Hepatocyte (in vitro differentiated cells): Measurements from ENCODE around the gene RNF213. TPM values are rescaled to one million over a fixed set of nuclear protein-coding genes. Genes with fewer than 3 reads are reported as not detected.

Experiments used
- DNase-seq: peaks from one replicate; pipeline ENCODE4 v3.0.0-alpha.2; 2016; ENCODE audit warnings: low spot score
- H2AFZ ChIP-seq: fragments of 200-600 bp; sonication (generic); 2 replicates; pipeline ENCODE4 v1.6.0; 2016; ENCODE audit warnings: antibody characterized with exemption, mild to moderate bottlenecking
- H3K27ac ChIP-seq: fragments of 200-600 bp; sonication (generic); 2 replicates; pipeline ENCODE4 v1.5.1; 2016; ENCODE audit warnings: mild to moderate bottlenecking
- H3K27me3 ChIP-seq: fragments of 200-600 bp; sonication (generic); 2 replicates; pipeline ENCODE4 v1.6.1; 2016
- H3K36me3 ChIP-seq: fragments of 200-600 bp; sonication (generic); replicated peaks from 2 replicates; pipeline ENCODE4 v1.5.1; 2016; ENCODE audit warnings: low read depth; ENCODE audit not compliant: insufficient read depth
- H3K4me1 ChIP-seq: fragments of 200-600 bp; sonication (generic); 2 replicates; pipeline ENCODE4 v1.5.1; 2016; ENCODE audit warnings: mild to moderate bottlenecking, moderate library complexity; ENCODE audit not compliant: insufficient read depth
- H3K4me2 ChIP-seq: fragments of 200-600 bp; sonication (generic); 2 replicates; pipeline ENCODE4 v1.6.0; 2016
- H3K4me3 ChIP-seq: fragments of 200-600 bp; sonication (generic); 2 replicates; pipeline ENCODE4 v1.5.1; 2016; ENCODE audit warnings: mild to moderate bottlenecking
- H3K79me2 ChIP-seq: fragments of 200-600 bp; sonication (generic); 2 replicates; pipeline ENCODE4 v1.6.0; 2017; ENCODE audit warnings: mild to moderate bottlenecking
- H3K9me2 ChIP-seq: fragments of 200-600 bp; sonication (generic); replicated peaks from 2 replicates; pipeline ENCODE4 v1.6.0; 2017; ENCODE audit warnings: mild to moderate bottlenecking; ENCODE audit not compliant: insufficient read depth
- H3K9me3 ChIP-seq: fragments of 200-600 bp; sonication (generic); 2 replicates; pipeline ENCODE4 v1.5.1; 2016; ENCODE audit warnings: low read depth, mild to moderate bottlenecking
- H4K20me1 ChIP-seq: fragments of 200-600 bp; sonication (generic); 2 replicates; pipeline ENCODE4 v1.6.0; 2016; ENCODE audit warnings: mild to moderate bottlenecking; ENCODE audit not compliant: insufficient read depth, poor library complexity, severe bottlenecking
- CTCF ChIP-seq: fragments of 200-600 bp; sonication (generic); IDR thresholded peaks from 2 replicates; pipeline ENCODE4 v1.5.1; 2016; ENCODE audit warnings: antibody characterized with exemption, mild to moderate bottlenecking; ENCODE audit not compliant: poor library complexity
- EZH2 ChIP-seq: fragments of 200-600 bp; sonication (generic); IDR thresholded peaks from 2 replicates; pipeline ENCODE4 v1.6.1; 2016; ENCODE audit warnings: antibody characterized with exemption, mild to moderate bottlenecking, borderline replicate concordance
- EZH2phosphoT487 ChIP-seq: fragments of 200-600 bp; sonication (generic); IDR thresholded peaks from one replicate; pipeline ENCODE4 v1.6.1; 2018; ENCODE audit warnings: antibody characterized with exemption, mild to moderate bottlenecking, low read depth, moderate library complexity; ENCODE audit not compliant: unreplicated experiment, severe bottlenecking
- WGBS: methylation state at CpG from one replicate; pipeline ENCODE4 v1.1.6; 2016; ENCODE audit warnings: low lambda C conversion rate; ENCODE audit errors: missing lambda C conversion rate; 5-methylcytosine and 5-hydroxymethylcytosine counted together
- polyA plus RNA-seq: library from polyadenylated mRNA; unstranded; fragments of >200 nt; fragmentation: Nextera tagmentation; extraction: Ambion mirVana; gene quantifications from 2 replicates; pipeline ENCODE4 v1.2.1, GENCODE V29; 2016
- total RNA-seq: library from RNA; depleted of rRNA; stranded (reverse); fragments of >200 nt; gene quantifications from 2 replicates; pipeline ENCODE4 v1.2.3, GENCODE V29; 2014

Gene RNF213
- total and polyA plus RNA-seq, 2 experiments from 2014 or later, result 21.1 to 57.4 TPM

- no peak overlapping the region for H2AFZ ChIP-seq
- peaks cover 5% of the 10 kb centered on the region for H3K79me2 ChIP-seq
- H4K20me1 ChIP-seq, result peaks cover 2% of the 10 kb centered on the region
- peak; percentile 90 for DNase-seq
- H3K9me3 ChIP-seq, result no peaks in the 10 kb centered on the region
- H3K4me2 ChIP-seq, result peak overlapping the region; percentile 98
- no peak overlapping the region for H3K4me3 ChIP-seq
- H3K27ac ChIP-seq, result peak overlapping the region; percentile 100
- peaks cover 27% of the 10 kb centered on the region for H3K4me1 ChIP-seq
- H3K9me2 ChIP-seq, result no peaks in the 10 kb centered on the region
- 82% methylated on average over 18 of the region's 19 CpGs for WGBS
- H3K36me3 ChIP-seq, result no peaks in the 10 kb centered on the region
- TF ChIP-seq CTCF, result peak; percentile 2
- no peak for TF ChIP-seq EZH2
- no peaks in the 10 kb centered on the region for H3K27me3 ChIP-seq
Measured at GRCh38 chr17:80263253-80264204, 2.9 kb downstream of the RNF213 start.

GRCh38 chr17:80264205-80265075 lies 3.8 kb downstream of the RNF213 start:
- Histone ChIP-seq H3K4me2 (peak overlapping the region; percentile 98), H3K79me2 (peaks cover 5% of the 10 kb centered on the region), H3K36me3 (no peaks in the 10 kb centered on the region), H3K9me3 (no peaks in the 10 kb centered on the region), H2AFZ (no peak overlapping the region), H4K20me1 (peaks cover 2% of the 10 kb centered on the region), H3K4me1 (peaks cover 27% of the 10 kb centered on the region), H3K27ac (no peak overlapping the region), H3K4me3 (no peak overlapping the region), H3K9me2 (no peaks in the 10 kb centered on the region), H3K27me3 (no peaks in the 10 kb centered on the region)
- 95% methylated on average over 19 of the region's 19 CpGs for WGBS
- DNase-seq, result no peak
- TF ChIP-seq EZH2, result no peak
- no peak for TF ChIP-seq EZH2phosphoT487
- no peak for TF ChIP-seq CTCF

GRCh38 chr17:80265205-80266068 lies 4.8 kb downstream of the RNF213 start:
- no peak overlapping the region for H3K27ac ChIP-seq
- TF ChIP-seq EZH2, result no peak
- TF ChIP-seq EZH2phosphoT487, result no peak
- H3K9me3 ChIP-seq, result no peaks in the 10 kb centered on the region
- H3K4me3 ChIP-seq, result no peak overlapping the region
- H3K4me2 ChIP-seq, result no peak overlapping the region
- no peaks in the 10 kb centered on the region for H3K9me2 ChIP-seq
- peaks cover 2% of the 10 kb centered on the region for H4K20me1 ChIP-seq
- no peaks in the 10 kb centered on the region for H3K27me3 ChIP-seq
- DNase-seq, result no peak
- peaks cover 5% of the 10 kb centered on the region for H3K79me2 ChIP-seq
- H2AFZ ChIP-seq, result no peak overlapping the region
- WGBS, result 98% methylated on average over 17 of the region's 17 CpGs
- peaks cover 23% of the 10 kb centered on the region for H3K4me1 ChIP-seq
- no peaks in the 10 kb centered on the region for H3K36me3 ChIP-seq
